Psoas muscle (tissue), 8 donors: ENCODE measurements around the gene TOM1. TPM values are rescaled to one million over a fixed set of nuclear protein-coding genes. Genes with fewer than 3 reads are reported as not detected.
A peak's percentile ranks its signal among the peaks of the same experiment; 100 is the strongest.

Experiments used
- ATAC-seq, 4 donors: fragments of 200-7000 bp; cut with Tn5 transposase; one replicate each; pipeline ENCODE4 v1.9.1; 2020; ENCODE audit warnings: moderate library complexity in 3 of 4, mild to moderate bottlenecking in 2 of 4
- DNase-seq, 2 donors: peaks; one replicate each; pipeline ENCODE4 v3.0.0-alpha.2; 2020
- H3K27ac ChIP-seq: fragments of 200-600 bp; one replicate; pipeline ENCODE4 v1.8.0; 2022
- H3K27me3 ChIP-seq, 3 donors: fragments of 200-600 bp in 1 of 3; one replicate each; pipeline versions ENCODE4 v1.6.1 to v1.8.0; 2013 to 2022; ENCODE audit warnings: low read length in 2 of 3, mild to moderate bottlenecking in 2 of 3, moderate library complexity in 1 of 3; ENCODE audit not compliant: insufficient read depth in 3 of 3
- H3K36me3 ChIP-seq, 2 donors: fragments of 200-600 bp in 1 of 2; one replicate each; pipeline versions ENCODE4 v1.6.1 to v1.8.0; 2013 to 2022; ENCODE audit warnings: low read depth in 1 of 2, mild to moderate bottlenecking in 1 of 2, moderate library complexity in 1 of 2; ENCODE audit not compliant: insufficient read depth in 1 of 2
- H3K4me1 ChIP-seq: fragments of 200-600 bp; one replicate; pipeline ENCODE4 v1.8.0; 2022
- H3K4me3 ChIP-seq: fragments of 200-600 bp; one replicate; pipeline ENCODE4 v1.8.0; 2022; ENCODE audit warnings: mild to moderate bottlenecking
- H3K9me3 ChIP-seq: fragments of 200-600 bp; one replicate; pipeline ENCODE4 v1.8.0; 2022
- CTCF ChIP-seq: fragments of 200-600 bp; IDR thresholded peaks from one replicate; pipeline ENCODE4 v1.8.0; 2022; ENCODE audit warnings: antibody characterized with exemption
- WGBS, 3 donors: extraction: QIAGEN DNeasy Blood & Tissue Kit; methylation state at CpG; one replicate each; pipeline versions ENCODE4 v1.1.6 to v1.1.7; 2013; 5-methylcytosine and 5-hydroxymethylcytosine counted together
- intact Hi-C, 2 donors: fragments of 100-400 bp; cut with DNase I; formaldehyde crosslinking; loops; one replicate each; pipeline versions ENCODE4 v1.11.0 to v1.14.2; 2022
- polyA plus RNA-seq, 3 donors: library from polyadenylated mRNA; stranded (reverse); fragments of 200-250 nt; gene quantifications; one replicate each; pipeline ENCODE4 v1.2.3, GENCODE V29; 2013
- total RNA-seq, 4 donors: library from RNA; stranded (reverse); fragmentation: NEBNext Ultra II Directional in 2 of 4; extraction: Animal tissue kit (Norgen Biotek cat#: 25700) in 2 of 4; gene quantifications; one replicate each; pipeline versions ENCODE4 v1.2.1 to v1.2.4, GENCODE V29; 2021 to 2023
- donor health status: healthy with polysubstance abuse.
- donor health status: DM: no; HTN: no; CAD: no; lungs with moderate emphysema.
- donor health status: Bipolar disorder and iron deficiency.
- donor health status: healthy.
- donor health status: DM: yes; HTN: yes; CAD: no.
- donor health status: DM: no; HTN: no; CAD: no.
- donor health status: DM: no; HTN: no; CAD: no.
- donor health status: DM: yes; HTN: yes; CAD: no.

The TOM1 gene
- total and polyA plus RNA-seq, 7 donors = 69.7 to 187 (median 116) TPM

- H3K27ac ChIP-seq = peak overlapping the region; percentile 42
- ATAC-seq (no peak), DNase-seq (no peak)
- no peaks in the 10 kb centered on the region for H3K36me3 ChIP-seq
- H3K27me3 ChIP-seq = no peaks in the 10 kb centered on the region
- 52 to 76% (median 58%) methylated on average over 8 of the region's 8 CpGs for WGBS, 3 donors
- peaks cover 26% of the 10 kb centered on the region for H3K4me1 ChIP-seq
- intact Hi-C loops = no loop called here
- no peak for TF ChIP-seq CTCF
- no peaks in the 10 kb centered on the region for H3K9me3 ChIP-seq
- no peak overlapping the region for H3K4me3 ChIP-seq
Measured at GRCh38 chr22:35375526-35375925, 75.8 kb downstream of the TOM1 start.

- peak; percentile 12 to 39 (median 26) for ATAC-seq
- intact Hi-C loops = no loop called here
Measured at GRCh38 chr22:35376728-35377472, 77.2 kb downstream of the TOM1 start.

GRCh38 chr22:35377735-35378134, 78.0 kb downstream of the TOM1 start:
- DNase-seq = no peak
- 84 to 94% (median 89%) methylated on average over 3 of the region's 3 CpGs for WGBS, 3 donors
- intact Hi-C loops = no loop called here
- Histone ChIP-seq H3K9me3 (no peaks in the 10 kb centered on the region), H3K36me3 (peaks cover 0 to under 1% of the 10 kb centered on the region in 2 donors), H3K27ac (peak overlapping the region; percentile 83), H3K4me3 (no peak overlapping the region), H3K4me1 (peaks cover 27% of the 10 kb centered on the region), H3K27me3 (no peaks in the 10 kb centered on the region)
- no peak for ATAC-seq
- TF ChIP-seq CTCF = no peak

More at GRCh38 chr22:35376728-35377472, 77.2 kb downstream of the TOM1 start:
- Histone ChIP-seq H3K4me3 (no peak overlapping the region), H3K9me3 (no peaks in the 10 kb centered on the region), H3K27ac (peak overlapping the region; percentile 83), H3K4me1 (peaks cover 27% of the 10 kb centered on the region), H3K27me3 (no peaks in the 10 kb centered on the region), H3K36me3 (no peaks in the 10 kb centered on the region)
- WGBS, 3 donors = 15 to 25% (median 22%) methylated on average over 17 of the region's 17 CpGs
- peak; percentile 92 to 95 for DNase-seq
- no peak for TF ChIP-seq CTCF

GRCh38 chr22:35378621-35379020, 78.9 kb downstream of the TOM1 start:
- intact Hi-C loops = no loop called here
- ATAC-seq (no peak), DNase-seq (no peak)
- no peak overlapping the region for H3K4me3 ChIP-seq
- peaks cover 0 to 10% of the 10 kb centered on the region in 2 donors for H3K36me3 ChIP-seq
- H3K4me1 ChIP-seq = peaks cover 35% of the 10 kb centered on the region
- peak overlapping the region; percentile 83 for H3K27ac ChIP-seq
- no peaks in the 10 kb centered on the region for H3K27me3 ChIP-seq
- WGBS, 3 donors = 74 to 96% (median 88%) methylated on average over 3 of the region's 3 CpGs
- H3K9me3 ChIP-seq = no peaks in the 10 kb centered on the region
- no peak for TF ChIP-seq CTCF
